T-cell (primary cell): ENCODE measurements around the gene CHRNA7. TPM values are rescaled to one million over a fixed set of nuclear protein-coding genes. Genes with fewer than 3 reads are reported as not detected.

ENCODE experiments used
- ATAC-seq, 4 experiments: fragments of 200-7000 bp in 3 of 4; fragments of 150-1000 bp in 1 of 4; cut with Tn5 transposase; replicated peaks in 1 of 4; 1 replicate in 3 of 4; 2 replicates in 1 of 4; pipeline ENCODE4 v1.10.0; 2021; ENCODE audit warnings: moderate library complexity in 3 of 4, mild to moderate bottlenecking in 2 of 4, moderate number of reproducible peaks in 1 of 4
- CTCF ChIA-PET, 2 donors: fragments of 300-600 bp; sonication (Branson Sonifier 250); formaldehyde crosslinking; loops; one replicate each; lab custom pipeline; 2022; ENCODE audit warnings: antibody characterized with exemption in 2 of 2; lab: Charles Lee
- POLR2A ChIA-PET, 2 donors: fragments of 300-600 bp; sonication (Branson Sonifier 250); formaldehyde crosslinking; loops; one replicate each; lab custom pipeline; 2022; ENCODE audit warnings: antibody characterized with exemption in 2 of 2; lab: Charles Lee
- DNase-seq, 35 experiments: peaks; one replicate each; pipeline versions ENCODE4 v3.0.0 to v3.0.0-alpha.2; 2013 to 2023
- H3K27ac ChIP-seq: one replicate; pipeline ENCODE4 v1.5.1; 2013; ENCODE audit warnings: low read length
- H3K27me3 ChIP-seq, 2 experiments: replicated peaks in 1 of 2; 1 replicate in 1 of 2; 2 replicates in 1 of 2; pipeline versions ENCODE4 v1.6.1 to v1.7.0; 2013; ENCODE audit warnings: low read length in 1 of 2, mixed read lengths in 1 of 2; ENCODE audit not compliant: control insufficient read depth in 2 of 2, insufficient read depth in 2 of 2; ENCODE audit errors: extremely low read depth in 1 of 2
- H3K36me3 ChIP-seq, 2 donors: 1 replicate in 1 of 2; 2 replicates in 1 of 2; pipeline versions ENCODE4 v1.6.1 to v1.7.0; 2013; ENCODE audit warnings: low read length in 1 of 2; ENCODE audit not compliant: control insufficient read depth in 2 of 2, insufficient read depth in 1 of 2; ENCODE audit errors: extremely low read depth in 1 of 2
- H3K4me1 ChIP-seq, 2 experiments: 1 replicate in 1 of 2; 2 replicates in 1 of 2; pipeline versions ENCODE4 v1.6.1 to v1.7.0; 2013; ENCODE audit warnings: low read length in 2 of 2, mixed read lengths in 1 of 2; ENCODE audit not compliant: insufficient read depth in 2 of 2, control insufficient read depth in 1 of 2; ENCODE audit errors: extremely low read depth in 1 of 2
- H3K4me3 ChIP-seq, 2 donors: 1 replicate in 1 of 2; 2 replicates in 1 of 2; pipeline versions ENCODE4 v1.5.1 to v1.7.0; 2013; ENCODE audit warnings: mild to moderate bottlenecking in 2 of 2, low read length in 1 of 2, moderate library complexity in 1 of 2; ENCODE audit not compliant: control insufficient read depth in 1 of 2; ENCODE audit errors: extremely low read depth in 1 of 2
- H3K9me3 ChIP-seq: 2 replicates; pipeline ENCODE4 v1.7.0; 2013
- H3K27ac Mint-ChIP-seq, 2 donors: one replicate each; pipeline ENCODE4 v1.8.0; 2020 to 2021; ENCODE audit warnings: mild to moderate bottlenecking in 2 of 2, mixed read lengths in 2 of 2
- H3K27me3 Mint-ChIP-seq, 2 donors: one replicate each; pipeline ENCODE4 v1.8.0; 2021 to 2022; ENCODE audit warnings: mixed read lengths in 2 of 2
- H3K36me3 Mint-ChIP-seq: one replicate; pipeline ENCODE4 v1.8.0; 2021; ENCODE audit warnings: mixed read lengths
- H3K4me1 Mint-ChIP-seq, 3 donors: one replicate each; pipeline ENCODE4 v1.8.0; 2020 to 2022; ENCODE audit warnings: mixed read lengths in 3 of 3, mild to moderate bottlenecking in 1 of 3
- H3K4me3 Mint-ChIP-seq, 3 donors: one replicate each; pipeline ENCODE4 v1.8.0; 2020 to 2022; ENCODE audit warnings: mild to moderate bottlenecking in 3 of 3, mixed read lengths in 3 of 3, moderate library complexity in 3 of 3
- H3K9me3 Mint-ChIP-seq, 3 donors: one replicate each; pipeline ENCODE4 v1.8.0; 2020 to 2022; ENCODE audit warnings: mixed read lengths in 3 of 3
- WGBS: methylation state at CpG from one replicate; pipeline ENCODE4 v1.1.5; 2013; ENCODE audit warnings: missing lambda C conversion rate; ENCODE audit not compliant: insufficient coverage; 5-methylcytosine and 5-hydroxymethylcytosine counted together
- total RNA-seq, 35 experiments: library from RNA in 6 of 35; stranded (reverse) in 6 of 35; fragments of 120-200 nt in 1 of 35; gene quantifications; one replicate each; pipeline versions ENCODE4 v1.2.1 to v1.2.4 and lab custom pipeline; 2013 to 2026

The CHRNA7 gene
- total RNA-seq, 5 donors from 2014 or later (not counting 1 experiment from before 2014, with no cell fraction given), result 0.16 to 0.79 (median 0.35) TPM; not detected in 2

- H3K4me1 Mint-ChIP-seq, result peaks cover 7 to 15% (median 14%) of the 10 kb centered on the region in 3 donors
- Histone ChIP-seq H3K36me3 (no peaks in the 10 kb centered on the region), H3K27ac (no peak overlapping the region), H3K9me3 (no peaks in the 10 kb centered on the region), H3K27me3 (peaks cover 12 to 30% of the 10 kb centered on the region in 2 experiments), H3K4me1 (peaks cover 0 to 4% of the 10 kb centered on the region in 2 experiments), H3K4me3 (no peak overlapping the region)
- ATAC-seq (no peak), DNase-seq (no peak)
- no peak overlapping the region for H3K4me3 Mint-ChIP-seq
- no peak overlapping the region for H3K27ac Mint-ChIP-seq
- no peaks in the 10 kb centered on the region for H3K36me3 Mint-ChIP-seq
- POLR2A ChIA-PET, result no interaction called here
- H3K27me3 Mint-ChIP-seq, result peaks cover 45 to 51% of the 10 kb centered on the region in 2 donors
- WGBS, result 100% methylated on average over 3 of the region's 5 CpGs
- CTCF ChIA-PET, result no interaction called here
- H3K9me3 Mint-ChIP-seq, result no peaks in the 10 kb centered on the region
Observed at GRCh38 chr15:32033186-32033890, 3.0 kb downstream of the CHRNA7 start.

GRCh38 chr15:32034106-32034505 is 3.8 kb downstream of the CHRNA7 start:
- ATAC-seq, result no peak
- Histone ChIP-seq H3K36me3 (no peaks in the 10 kb centered on the region), H3K27ac (no peak overlapping the region), H3K4me3 (no peak overlapping the region), H3K4me1 (peaks cover 0 to 4% of the 10 kb centered on the region in 2 experiments), H3K27me3 (peaks cover 12 to 26% of the 10 kb centered on the region in 2 experiments), H3K9me3 (no peaks in the 10 kb centered on the region)
- no peak for DNase-seq
- H3K4me3 Mint-ChIP-seq, result no peak overlapping the region
- no peaks in the 10 kb centered on the region for H3K9me3 Mint-ChIP-seq
- POLR2A ChIA-PET, result no interaction called here
- no peaks in the 10 kb centered on the region for H3K36me3 Mint-ChIP-seq
- CTCF ChIA-PET, result no interaction called here
- H3K27ac Mint-ChIP-seq, result no peak overlapping the region
- H3K27me3 Mint-ChIP-seq, result peaks cover 38 to 47% of the 10 kb centered on the region in 2 donors
- peaks cover 7 to 14% (median 14%) of the 10 kb centered on the region in 3 donors for H3K4me1 Mint-ChIP-seq

- no peaks in the 10 kb centered on the region for H3K9me3 Mint-ChIP-seq
- H3K27ac Mint-ChIP-seq, result no peak overlapping the region
- H3K4me3 Mint-ChIP-seq, result no peak overlapping the region
- ChIA-PET POLR2A (no interaction called here), CTCF (no interaction called here)
- 70% methylated on average over 2 of the region's 2 CpGs for WGBS
- H3K4me1 ChIP-seq, result no peaks in the 10 kb centered on the region
- no peaks in the 10 kb centered on the region for H3K36me3 ChIP-seq
- H3K4me1 Mint-ChIP-seq, result peaks cover 7 to 9% (median 7%) of the 10 kb centered on the region in 3 donors
- ATAC-seq (no peak), DNase-seq (no peak)
- H3K4me3 ChIP-seq, result no peak overlapping the region
- H3K9me3 ChIP-seq, result no peaks in the 10 kb centered on the region
- no peak overlapping the region for H3K27ac ChIP-seq
- H3K36me3 Mint-ChIP-seq, result no peaks in the 10 kb centered on the region
- H3K27me3 Mint-ChIP-seq, result peaks cover 29 to 45% of the 10 kb centered on the region in 2 donors
- peaks cover 12 to 16% of the 10 kb centered on the region in 2 experiments for H3K27me3 ChIP-seq
Observed at GRCh38 chr15:32035285-32035684, 5.0 kb downstream of the CHRNA7 start.

GRCh38 chr15:32036971-32037370 is 6.7 kb downstream of the CHRNA7 start:
- Mint-ChIP-seq H3K4me3 (no peak overlapping the region), H3K4me1 (no peaks in the 10 kb centered on the region), H3K27me3 (peaks cover 19 to 40% of the 10 kb centered on the region in 2 donors), H3K36me3 (no peaks in the 10 kb centered on the region), H3K9me3 (no peaks in the 10 kb centered on the region), H3K27ac (no peak overlapping the region)
- peaks cover 6 to 7% of the 10 kb centered on the region in 2 experiments for H3K27me3 ChIP-seq
- CTCF ChIA-PET, result interaction anchor here in 1 of 2 donors (0.7 kb wide), 1 partner anchor 172 kb away, joined by 3 read pairs; no protein-coding TSS in a partner anchor
- ATAC-seq, result no peak
- POLR2A ChIA-PET, result no interaction called here
- no peaks in the 10 kb centered on the region for H3K4me1 ChIP-seq
- H3K36me3 ChIP-seq, result no peaks in the 10 kb centered on the region
- no peak overlapping the region for H3K27ac ChIP-seq
- WGBS, result 71% methylated on average over 1 of the region's 2 CpGs
- DNase-seq, result no peak
- no peaks in the 10 kb centered on the region for H3K9me3 ChIP-seq
- no peak overlapping the region for H3K4me3 ChIP-seq

GRCh38 chr15:32041294-32041693 is 11.0 kb downstream of the CHRNA7 start:
- H3K4me1 ChIP-seq, result no peaks in the 10 kb centered on the region
- Mint-ChIP-seq H3K9me3 (no peaks in the 10 kb centered on the region), H3K27ac (no peak overlapping the region), H3K4me3 (no peak overlapping the region), H3K4me1 (no peaks in the 10 kb centered on the region), H3K36me3 (no peaks in the 10 kb centered on the region), H3K27me3 (peaks cover 15 to 31% of the 10 kb centered on the region in 2 donors)
- H3K9me3 ChIP-seq, result no peaks in the 10 kb centered on the region
- H3K4me3 ChIP-seq, result no peak overlapping the region
- ATAC-seq (no peak), DNase-seq (no peak)
- no peak overlapping the region for H3K27ac ChIP-seq
- POLR2A ChIA-PET, result no interaction called here
- H3K36me3 ChIP-seq, result no peaks in the 10 kb centered on the region
- WGBS, result 81% methylated on average over 6 of the region's 7 CpGs
- CTCF ChIA-PET, result no interaction called here
- peaks cover 0 to 3% of the 10 kb centered on the region in 2 experiments for H3K27me3 ChIP-seq

GRCh38 chr15:32042269-32042972 is 12.1 kb downstream of the CHRNA7 start:
- CTCF ChIA-PET, result no interaction called here
- Mint-ChIP-seq H3K27ac (no peak overlapping the region), H3K4me1 (no peaks in the 10 kb centered on the region), H3K27me3 (peaks cover 12 to 26% of the 10 kb centered on the region in 2 donors), H3K36me3 (no peaks in the 10 kb centered on the region), H3K4me3 (no peak overlapping the region), H3K9me3 (no peaks in the 10 kb centered on the region)
- Histone ChIP-seq H3K4me3 (no peak overlapping the region), H3K36me3 (no peaks in the 10 kb centered on the region), H3K9me3 (no peaks in the 10 kb centered on the region), H3K27ac (no peak overlapping the region), H3K27me3 (peaks cover 0 to 3% of the 10 kb centered on the region in 2 experiments), H3K4me1 (no peaks in the 10 kb centered on the region)
- WGBS, result no CpG with 5 or more reads among the region's 1 CpG
- ATAC-seq (no peak), DNase-seq (no peak)
- POLR2A ChIA-PET, result no interaction called here
